ENCODE measurements around the gene CENPK. TPM values are rescaled to one million over a fixed set of nuclear protein-coding genes. Genes with fewer than 3 reads are reported as not detected.

Gene CENPK
- total and polyA plus RNA-seq, 2 of the 8 experiments (the other 6 are each of a cell fraction or from before 2014, with no cell fraction given): 13.3 to 50.9 TPM

DNA sequence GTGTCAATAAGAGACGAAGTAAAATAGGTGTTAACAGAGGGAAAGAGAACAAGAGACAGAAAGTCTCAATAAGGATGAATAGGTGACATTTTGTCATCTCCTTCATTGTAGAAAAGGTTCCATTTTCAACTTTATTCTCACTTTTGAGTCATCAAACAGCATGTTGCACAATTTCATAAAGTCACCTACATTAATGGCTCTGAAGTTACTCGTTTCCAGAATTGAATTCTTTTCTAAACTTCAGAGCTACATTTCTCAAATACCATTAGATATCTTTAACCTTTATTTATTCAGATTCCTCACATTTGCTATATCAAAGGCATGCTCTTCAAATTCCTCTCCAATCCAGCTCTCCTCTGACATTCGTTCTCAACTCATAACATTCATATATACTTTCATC, 94.3 kb downstream of the CENPK start:
- Histone ChIP-seq H4K8ac (ENCODE audit: extremely low read depth, insufficient read depth, low read length) (no peak overlapping the region), H3K23ac (ENCODE audit: insufficient read length) (no peak overlapping the region), H3K79me1 (ENCODE audit: low read depth, low read length) (no peaks in the 10 kb centered on the region), H4K5ac (ENCODE audit: insufficient read length, low read depth, low read length) (no peak overlapping the region), H2BK15ac (ENCODE audit: low read length) (no peak overlapping the region), H2BK120ac (replicated peaks; ENCODE audit: low read depth, low read length) (no peak overlapping the region), H3K4me3 (ENCODE audit: extremely low read depth in 1 of 4, insufficient read depth in 2 of 4, low read depth in 3 of 4, low read length in 4 of 4) (no peak overlapping the region), H3K36me3 (ENCODE audit: control insufficient read depth in 2 of 4, insufficient read depth in 4 of 4, low read length in 3 of 4) (no peaks in the 10 kb centered on the region), H3K14ac (ENCODE audit: insufficient read length) (no peak overlapping the region), H2BK5ac (ENCODE audit: low read depth, low read length) (no peak overlapping the region), H3K23me2 (ENCODE audit: low read depth, low read length) (no peaks in the 10 kb centered on the region; the same call in 1 of the 2 replicates), H2AK5ac (ENCODE audit: low read depth, low read length) (no peak overlapping the region), H3K56ac (replicated peaks; ENCODE audit: insufficient read length, low read depth, low read length) (no peak overlapping the region), H4K91ac (replicated peaks; ENCODE audit: insufficient read length, low read length) (no peak overlapping the region), H2AFZ (ENCODE audit: low read length) (no peak overlapping the region), H3K27ac (ENCODE audit: low read depth, low read length) (no peak overlapping the region), H3K27me3 (replicated peaks in 1 of 4; ENCODE audit: control insufficient read depth in 3 of 4, extremely low read depth in 1 of 4, insufficient read depth in 3 of 4, low read length in 3 of 4) (no peaks in the 10 kb centered on the region), H3K4me2 (ENCODE audit: insufficient read depth in 1 of 2, low read depth in 2 of 2, low read length in 2 of 2) (no peak overlapping the region), H3K9me3 (ENCODE audit: insufficient read depth in 2 of 2, low read depth in 1 of 2, low read length in 1 of 2) (no peaks in the 10 kb centered on the region), H3K9ac (replicated peaks in 1 of 4; ENCODE audit: extremely low read depth in 1 of 4, low read depth in 3 of 4, low read length in 3 of 4) (no peak overlapping the region), H2BK12ac (ENCODE audit: low read depth, low read length) (no peak overlapping the region), H3K4ac (replicated peaks; ENCODE audit: insufficient read length, low read depth, low read length) (no peak overlapping the region), H3K18ac (ENCODE audit: extremely low read depth, low read length) (no peak overlapping the region), H3K4me1 (replicated peaks in 1 of 4; ENCODE audit: control insufficient read depth in 3 of 4, insufficient read depth in 4 of 4, low read length in 3 of 4) (no peaks in the 10 kb centered on the region), H4K20me1 (replicated peaks in 1 of 2; ENCODE audit: control insufficient read depth in 1 of 2, insufficient read depth in 2 of 2, low read length in 2 of 2) (no peaks in the 10 kb centered on the region), H2BK20ac (ENCODE audit: low read length) (no peak overlapping the region), H3K79me2 (ENCODE audit: control insufficient read depth in 1 of 2, insufficient read depth in 2 of 2, low read length in 2 of 2) (no peaks in the 10 kb centered on the region)
- ChIA-PET POLR2A (ENCODE audit: partially characterized antibody) (no interaction called here), CTCF (ENCODE audit: partially characterized antibody) (no interaction called here)
- DNase-seq (ENCODE audit: low read depth in 1 of 2, low spot score in 2 of 2) (no peak), FAIRE-seq (no peak)
- 86 to 100% methylated on average over 1 to 3 of the region's 3 CpGs for WGBS, 2 experiments (ENCODE audit: extremely low coverage in 1 of 2, insufficient coverage in 1 of 2, insufficient read length in 1 of 2, insufficient replicate concordance in 2 of 2, low coverage in 1 of 2, low lambda C conversion rate in 2 of 2, missing lambda C conversion rate in 1 of 2)
- TF ChIP-seq SP1 (IDR thresholded peaks at IDR 0.05; ENCODE audit: low read depth, low read length): no peak
- no peak for TF ChIP-seq SAP30 (IDR thresholded peaks at IDR 0.05; ENCODE audit: insufficient read depth, insufficient replicate concordance, low read length)
- TF ChIP-seq SUZ12 (IDR thresholded peaks at IDR 0.05; ENCODE audit: low read length): no peak
- no peak for TF ChIP-seq CTBP2 (IDR thresholded peaks at IDR 0.05; ENCODE audit: borderline replicate concordance, insufficient read depth, insufficient read length, low read length)
- TF ChIP-seq CBX8 (IDR thresholded peaks at IDR 0.05; ENCODE audit: borderline replicate concordance, low read depth, low read length): no peak
- TF ChIP-seq SP4 (IDR thresholded peaks at IDR 0.05; ENCODE audit: low read length): no peak
- TF ChIP-seq RXRA (IDR thresholded peaks at IDR 0.05; ENCODE audit: insufficient read depth, low read depth, low read length): no peak
- no peak for TF ChIP-seq SP2 (IDR thresholded peaks at IDR 0.05; ENCODE audit: low read length)
- TF ChIP-seq CHD2 (IDR thresholded peaks at IDR 0.05; ENCODE audit: low read length): no peak
- TF ChIP-seq, protein P1, sequence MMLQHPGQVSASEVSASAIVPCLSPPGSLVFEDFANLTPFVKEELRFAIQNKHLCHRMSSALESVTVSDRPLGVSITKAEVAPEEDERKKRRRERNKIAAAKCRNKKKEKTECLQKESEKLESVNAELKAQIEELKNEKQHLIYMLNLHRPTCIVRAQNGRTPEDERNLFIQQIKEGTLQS (IDR thresholded peaks at IDR 0.05; ENCODE audit: insufficient read depth, low read depth, low read length): no peak
- no peak for TF ChIP-seq EGR1 (IDR thresholded peaks at IDR 0.05; ENCODE audit: borderline replicate concordance, low read depth, low read length)
- TF ChIP-seq TBP (IDR thresholded peaks at IDR 0.05; ENCODE audit: low read depth, low read length): no peak
- no peak for TF ChIP-seq TAF1 (IDR thresholded peaks at IDR 0.05; ENCODE audit: low read depth, low read length)
- TF ChIP-seq, protein P2, sequence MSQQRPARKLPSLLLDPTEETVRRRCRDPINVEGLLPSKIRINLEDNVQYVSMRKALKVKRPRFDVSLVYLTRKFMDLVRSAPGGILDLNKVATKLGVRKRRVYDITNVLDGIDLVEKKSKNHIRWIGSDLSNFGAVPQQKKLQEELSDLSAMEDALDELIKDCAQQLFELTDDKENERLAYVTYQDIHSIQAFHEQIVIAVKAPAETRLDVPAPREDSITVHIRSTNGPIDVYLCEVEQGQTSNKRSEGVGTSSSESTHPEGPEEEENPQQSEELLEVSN (IDR thresholded peaks at IDR 0.05): no peak
- TF ChIP-seq POLR2AphosphoS5 (IDR thresholded peaks at IDR 0.05; ENCODE audit: low read depth, low read length): no peak

Data from H1 (cell line).